ENCODE results near the gene ANXA9.

ANXA9 gene, protein sequence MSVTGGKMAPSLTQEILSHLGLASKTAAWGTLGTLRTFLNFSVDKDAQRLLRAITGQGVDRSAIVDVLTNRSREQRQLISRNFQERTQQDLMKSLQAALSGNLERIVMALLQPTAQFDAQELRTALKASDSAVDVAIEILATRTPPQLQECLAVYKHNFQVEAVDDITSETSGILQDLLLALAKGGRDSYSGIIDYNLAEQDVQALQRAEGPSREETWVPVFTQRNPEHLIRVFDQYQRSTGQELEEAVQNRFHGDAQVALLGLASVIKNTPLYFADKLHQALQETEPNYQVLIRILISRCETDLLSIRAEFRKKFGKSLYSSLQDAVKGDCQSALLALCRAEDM

DNA sequence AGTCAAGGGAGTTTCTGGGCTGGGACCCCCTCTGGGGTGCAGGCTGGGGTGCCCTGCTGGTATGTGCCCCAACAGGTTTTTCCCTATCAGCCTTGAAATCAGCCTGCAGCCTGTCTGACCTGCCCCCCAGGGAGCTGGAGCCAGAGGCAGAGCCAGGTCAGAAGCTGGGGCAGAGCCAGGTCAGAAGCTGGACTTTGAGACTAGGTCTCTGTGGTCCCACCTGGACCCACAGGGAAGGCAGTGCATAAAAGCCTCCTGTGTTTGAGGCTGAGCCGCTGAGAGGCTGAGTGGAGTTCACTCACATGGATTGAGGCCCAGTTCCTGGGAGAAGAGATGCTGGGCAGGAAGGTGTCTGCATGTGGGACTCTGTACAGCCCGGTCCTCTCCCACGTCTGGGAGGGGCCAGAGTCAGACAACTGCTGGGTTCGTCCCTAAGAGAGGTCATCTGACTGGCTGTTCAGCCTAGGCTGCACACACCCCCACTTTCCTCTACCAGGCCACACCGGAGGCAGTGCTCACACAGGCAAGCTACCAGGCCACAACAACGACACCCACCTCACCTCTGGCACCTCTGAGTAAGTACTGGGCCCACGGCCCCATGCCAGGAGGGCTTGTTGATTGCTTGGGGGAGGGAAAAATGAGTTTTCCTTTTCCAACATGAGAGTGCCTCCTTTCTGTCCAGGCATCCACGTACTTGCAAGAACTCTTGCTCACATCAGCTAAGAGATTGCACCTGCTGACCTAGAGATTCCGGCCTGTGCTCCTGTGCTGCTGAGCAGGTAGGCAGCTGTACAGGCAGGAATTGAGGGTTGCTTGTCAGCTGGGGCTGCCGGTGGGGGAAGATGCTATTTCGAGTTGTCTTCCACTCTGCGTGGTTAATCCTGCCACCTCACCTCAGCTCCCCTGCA, at the start of gene ANXA9:
ANXA9 (plus strand) TSS at position 488 of the 908 bp plus-strand sequence. CDS start 814 bp downstream, outside the sequence.
- no peak for DNase-seq

DNA sequence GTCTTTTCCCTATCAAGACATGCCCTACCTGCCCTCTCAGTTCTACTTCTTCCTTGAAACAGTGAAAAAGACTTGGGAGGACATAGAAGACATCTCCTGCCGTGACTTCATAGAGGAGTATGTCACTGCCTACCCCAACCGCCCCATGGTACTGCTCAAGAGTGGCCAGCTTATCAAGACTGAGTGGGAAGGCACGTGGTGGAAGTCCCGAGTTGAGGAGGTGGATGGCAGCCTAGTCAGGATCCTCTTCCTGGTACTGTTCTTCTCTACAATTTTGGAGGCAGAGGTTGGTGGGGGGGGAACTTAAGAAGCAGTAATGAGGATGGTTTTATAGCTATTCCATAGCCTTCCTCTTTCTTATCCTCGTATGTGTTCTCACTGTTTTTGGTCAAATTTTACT, 37.2 kb upstream of the ANXA9 start:
- no peak for DNase-seq

- no peak for DNase-seq
Observed at GRCh38 chr1:150954708-150955107, 27.4 kb upstream of the ANXA9 start.

GRCh38 chr1:150955280-150955679, 26.8 kb upstream of the ANXA9 start:
- no peak for DNase-seq

DNA sequence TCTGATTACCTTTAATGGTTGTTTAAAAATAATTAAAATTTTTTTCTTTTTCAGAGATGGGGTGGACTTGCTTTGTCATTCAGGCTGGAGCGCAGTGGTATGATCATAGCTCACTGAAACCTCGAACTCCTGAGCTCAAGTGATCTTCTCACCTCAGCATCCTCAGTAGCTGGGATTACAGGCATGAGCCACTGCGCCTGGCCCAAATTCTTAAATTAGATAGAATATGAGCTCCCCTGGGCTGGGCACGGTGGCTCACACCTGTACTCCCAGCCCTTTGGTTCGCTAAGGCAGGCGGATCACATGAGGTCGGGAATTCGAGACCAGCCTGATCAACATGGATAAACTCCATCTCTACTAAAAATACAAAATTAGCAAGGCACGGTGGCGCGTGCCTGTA, 24.4 kb upstream of the ANXA9 start:
- no peak for DNase-seq

DNA sequence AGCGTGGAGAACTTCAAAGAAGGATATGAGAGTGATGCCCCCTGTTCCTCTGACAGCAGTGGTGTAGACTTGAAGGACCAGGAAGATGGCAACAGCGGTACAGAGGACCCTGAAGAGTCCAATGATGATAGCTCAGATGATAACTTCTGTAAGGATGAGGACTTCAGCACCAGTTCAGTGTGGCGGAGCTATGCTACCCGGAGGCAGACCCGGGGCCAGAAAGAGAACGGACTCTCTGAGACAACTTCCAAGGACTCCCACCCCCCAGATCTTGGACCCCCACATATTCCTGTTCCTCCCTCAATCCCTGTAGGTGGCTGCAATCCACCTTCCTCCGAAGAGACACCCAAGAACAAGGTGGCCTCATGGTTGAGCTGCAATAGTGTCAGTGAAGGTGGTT, 21.4 kb upstream of the ANXA9 start:
- DNase-seq: no peak

DNA sequence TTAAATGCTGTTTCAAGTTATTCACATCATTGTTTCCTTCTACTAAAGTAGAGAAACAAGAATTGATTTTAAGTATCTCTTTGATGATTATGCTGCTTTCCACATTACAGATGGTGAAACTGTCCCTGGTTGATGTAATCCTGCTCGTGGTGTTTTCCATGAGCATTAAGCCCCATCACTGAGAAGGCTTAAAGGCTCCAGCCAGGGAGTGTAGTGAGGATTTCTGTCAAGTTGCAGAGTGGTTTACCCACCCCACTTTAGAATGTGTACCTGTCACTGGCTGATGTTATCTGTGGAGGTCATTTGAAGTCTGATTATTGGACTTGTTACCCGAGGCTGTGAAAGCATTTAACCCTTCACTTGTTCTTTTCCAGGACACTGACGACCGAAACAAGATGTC, 20.3 kb upstream of the ANXA9 start:
- no peak for DNase-seq

- no peak for DNase-seq
Observed at GRCh38 chr1:150963321-150964163, 18.6 kb upstream of the ANXA9 start.

- DNase-seq: no peak
Observed at GRCh38 chr1:150964164-150964489, 18.0 kb upstream of the ANXA9 start.

DNA sequence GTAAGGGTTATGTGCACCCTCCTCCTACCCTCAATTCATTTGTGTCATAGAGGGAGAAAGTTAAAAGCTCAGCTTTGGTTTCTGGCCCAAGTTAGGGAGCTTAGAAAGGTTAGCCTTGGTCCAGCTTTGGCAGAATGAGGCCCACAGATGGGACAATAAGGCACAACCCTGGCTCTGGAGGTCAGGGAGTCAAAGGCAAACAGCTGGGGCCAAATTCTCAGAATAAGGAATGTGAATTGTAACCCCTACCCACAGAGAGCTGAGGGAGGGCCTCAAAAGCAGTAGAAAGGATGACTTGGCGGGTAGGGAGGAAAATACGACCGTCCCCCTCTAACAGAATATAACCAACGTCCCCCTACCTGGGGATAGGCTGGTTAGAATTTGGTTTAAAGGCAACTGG, 16.5 kb upstream of the ANXA9 start:
- DNase-seq: no peak

DNA sequence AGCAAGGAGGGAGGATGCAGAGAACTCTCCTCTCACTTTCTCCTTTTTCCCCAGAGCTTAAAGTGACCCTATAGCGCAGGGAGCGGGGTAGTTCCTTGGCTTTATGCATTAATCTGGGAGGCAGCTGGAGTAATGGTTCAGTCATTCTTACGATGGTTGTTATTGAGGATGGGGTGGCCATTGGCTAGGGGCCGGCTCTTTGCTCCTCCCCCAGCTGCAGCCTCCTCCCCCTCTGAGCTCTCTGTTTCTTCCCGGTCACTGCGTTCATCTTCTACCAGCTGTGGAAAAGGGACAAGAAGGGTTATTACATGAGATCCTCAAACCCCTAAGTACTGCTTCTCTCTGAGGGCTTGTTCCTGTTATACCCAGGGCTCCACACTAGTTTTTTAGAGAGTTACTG, 16.1 kb upstream of the ANXA9 start:
- DNase-seq: no peak

GRCh38 chr1:150967936-150968335, 14.2 kb upstream of the ANXA9 start:
- no peak for DNase-seq

DNA sequence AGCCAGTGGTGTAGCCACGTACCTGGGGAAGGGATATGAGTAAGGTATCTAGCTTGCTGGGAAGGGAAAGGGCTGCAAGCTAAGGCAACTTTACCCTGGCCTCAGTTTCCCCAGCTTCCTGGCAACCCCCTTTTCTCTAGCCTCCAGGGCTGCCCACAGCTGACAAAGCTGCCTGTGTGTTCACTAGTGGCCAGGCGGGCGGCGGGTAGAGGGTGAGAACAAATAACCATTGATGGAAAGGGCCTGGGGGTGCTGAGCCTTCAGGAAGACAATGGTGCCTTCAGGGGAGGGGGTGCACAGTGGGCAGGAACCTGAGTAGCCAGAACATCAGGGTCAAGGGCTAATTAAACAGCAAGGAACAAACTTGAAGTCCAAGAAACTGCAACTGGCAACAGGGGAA, 13.6 kb upstream of the ANXA9 start:
- no peak for DNase-seq

- no peak for DNase-seq
Observed at GRCh38 chr1:150969626-150970025, 12.5 kb upstream of the ANXA9 start.

- DNase-seq: no peak
Observed at GRCh38 chr1:150970808-150971582, 11.1 kb upstream of the ANXA9 start.

GRCh38 chr1:150971583-150972416, 10.3 kb upstream of the ANXA9 start:
- DNase-seq: no peak

DNA sequence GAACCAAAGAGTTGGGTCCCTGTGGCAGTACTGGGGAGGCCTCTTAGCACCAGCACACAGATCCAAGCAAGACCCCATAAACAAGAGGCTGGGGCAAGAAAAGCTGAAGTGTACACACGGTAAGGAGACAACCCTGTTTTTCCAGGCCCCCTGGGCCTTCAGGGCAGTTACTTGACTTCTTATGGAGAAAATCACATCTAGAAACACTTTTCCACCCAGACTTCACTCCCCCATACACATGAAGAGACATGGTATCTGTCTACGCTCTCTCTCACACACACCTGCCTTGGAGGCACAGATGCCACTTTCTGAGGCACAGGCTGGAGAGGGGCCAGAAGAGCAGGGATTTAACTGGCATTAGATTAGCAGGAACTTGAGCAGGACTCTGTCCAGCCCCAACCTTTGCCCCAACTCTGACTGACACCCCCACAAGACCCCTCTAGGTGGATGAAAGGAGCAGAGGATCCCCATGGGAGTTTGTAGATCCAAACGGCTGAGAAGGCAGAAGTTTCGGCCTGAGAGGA, 9.6 kb upstream of the ANXA9 start:
- no peak for DNase-seq

GRCh38 chr1:150973258-150973835, 8.7 kb upstream of the ANXA9 start:
- DNase-seq: no peak

DNA sequence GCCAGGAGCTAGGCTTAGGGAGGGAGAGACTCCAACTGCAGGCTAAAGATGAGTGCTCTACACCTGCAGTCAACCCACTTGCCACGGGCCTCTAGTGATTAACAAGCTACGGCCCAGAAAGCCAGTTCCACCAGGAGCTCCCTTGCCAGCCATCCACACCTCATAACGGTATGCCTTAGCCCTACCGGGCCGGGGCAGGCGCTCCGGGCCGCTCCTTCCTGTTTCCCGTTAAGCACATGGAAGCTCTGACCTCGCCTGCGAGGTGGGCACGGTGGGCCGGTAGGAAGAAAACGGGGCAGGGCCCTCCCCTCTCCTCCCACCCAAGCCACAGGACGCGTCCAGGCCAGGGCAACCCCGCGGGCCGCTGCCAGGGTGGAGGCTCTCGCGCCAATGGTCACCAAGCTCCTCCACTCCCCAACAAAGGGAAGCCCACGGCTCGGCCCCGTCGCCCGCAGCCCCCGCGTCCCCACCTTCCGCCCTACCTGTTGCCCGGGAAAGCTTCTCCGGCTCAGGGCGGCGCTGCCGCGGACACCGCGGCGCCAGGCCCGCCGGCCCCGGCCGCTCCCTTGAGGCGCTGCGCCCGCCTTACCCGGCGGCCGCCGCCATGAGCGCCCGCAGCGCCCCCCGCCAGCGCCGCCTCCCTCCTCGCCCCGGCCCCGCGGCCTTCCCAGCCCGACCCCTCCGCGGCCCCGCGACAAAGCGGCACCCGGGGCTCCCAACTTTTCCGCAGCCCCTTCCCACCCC, 8.1 kb upstream of the ANXA9 start:
- peak; percentile 26 for DNase-seq
